BJ (cell line): Measurements from ENCODE around the gene HPN. TPM values are rescaled to one million over a fixed set of nuclear protein-coding genes. Genes with fewer than 3 reads are reported as not detected.

Experiments
- CTCF ChIA-PET: fragments of 350-600 bp; formaldehyde crosslinking; extraction: SDS; loops from one replicate; lab custom pipeline; 2021; ENCODE audit warnings: antibody characterized with exemption, inconsistent platforms; lab: Yijun Ruan, JAX
- POLR2A ChIA-PET: fragments of 300-600 bp; sonication (Branson Sonifier 250); formaldehyde crosslinking; extraction: SDS; loops from one replicate; lab custom pipeline; 2021; ENCODE audit warnings: antibody characterized with exemption; lab: Charles Lee
- DNase-seq: peaks from one replicate; pipeline ENCODE4 v3.0.0-alpha.2; 2011; ENCODE audit warnings: low read depth
- H3K27me3 ChIP-seq: 2 replicates; pipeline ENCODE4 v1.6.0; 2011; ENCODE audit warnings: low read length; ENCODE audit not compliant: control insufficient read depth, insufficient read depth
- H3K36me3 ChIP-seq: 2 replicates; pipeline ENCODE4 v1.5.1; 2011; ENCODE audit warnings: low read length; ENCODE audit not compliant: control insufficient read depth, insufficient read depth
- H3K4me3 ChIP-seq: 2 replicates; pipeline ENCODE4 v1.5.1; 2011; ENCODE audit warnings: low read depth, mild to moderate bottlenecking, control low read depth, low read length
- CTCF ChIP-seq: IDR thresholded peaks from 2 replicates; pipeline ENCODE4 v1.5.1; 2011; ENCODE audit warnings: low read depth, mild to moderate bottlenecking, control low read depth, inconsistent platforms, low read length, moderate library complexity; ENCODE audit not compliant: insufficient read depth
- polyA plus RNA-seq: library from polyadenylated mRNA; depleted of rRNA; stranded (reverse); fragments of >200 nt; gene quantifications from 2 replicates; pipeline ENCODE4 v1.2.3, GENCODE V29; 2011

Gene HPN
- polyA plus RNA-seq, 1 experiment: not detected

- no peak for DNase-seq
- POLR2A ChIA-PET: no interaction called here
- H3K36me3 ChIP-seq: no peaks in the 10 kb centered on the region
- no peak for TF ChIP-seq CTCF
- no peak overlapping the region for H3K4me3 ChIP-seq
- peaks cover 8% of the 10 kb centered on the region for H3K27me3 ChIP-seq
- CTCF ChIA-PET: interaction anchor here (0.7 to 4.4 kb wide), 3 partner anchors 8 to 441 kb away, joined by 5 to 36 read pairs (median 6); no protein-coding TSS in a partner anchor
These were observed 11.2 kb downstream of the HPN start for GRCh38 chr19:35052599-35053190.

- ChIA-PET CTCF (interaction anchor here (1.2 to 4.4 kb wide), 3 partner anchors 9 to 13 kb away, joined by 3 to 36 read pairs (median 6); no protein-coding TSS in a partner anchor), POLR2A (no interaction called here)
- TF ChIP-seq CTCF: no peak
- peaks cover 8% of the 10 kb centered on the region for H3K27me3 ChIP-seq
- H3K36me3 ChIP-seq: no peaks in the 10 kb centered on the region
- H3K4me3 ChIP-seq: no peak overlapping the region
- DNase-seq: no peak
These were observed 12.3 kb downstream of the HPN start for GRCh38 chr19:35053667-35054293.

GRCh38 chr19:35054626-35055025, 13.1 kb downstream of the HPN start:
- POLR2A ChIA-PET: no interaction called here
- no peaks in the 10 kb centered on the region for H3K36me3 ChIP-seq
- no peak overlapping the region for H3K4me3 ChIP-seq
- peaks cover 8% of the 10 kb centered on the region for H3K27me3 ChIP-seq
- DNase-seq: no peak
- no peak for TF ChIP-seq CTCF
- CTCF ChIA-PET: interaction anchor here (1.0 to 4.4 kb wide), 4 partner anchors 10 to 37 kb away, joined by 3 to 36 read pairs (median 4); no protein-coding TSS in a partner anchor

DNA sequence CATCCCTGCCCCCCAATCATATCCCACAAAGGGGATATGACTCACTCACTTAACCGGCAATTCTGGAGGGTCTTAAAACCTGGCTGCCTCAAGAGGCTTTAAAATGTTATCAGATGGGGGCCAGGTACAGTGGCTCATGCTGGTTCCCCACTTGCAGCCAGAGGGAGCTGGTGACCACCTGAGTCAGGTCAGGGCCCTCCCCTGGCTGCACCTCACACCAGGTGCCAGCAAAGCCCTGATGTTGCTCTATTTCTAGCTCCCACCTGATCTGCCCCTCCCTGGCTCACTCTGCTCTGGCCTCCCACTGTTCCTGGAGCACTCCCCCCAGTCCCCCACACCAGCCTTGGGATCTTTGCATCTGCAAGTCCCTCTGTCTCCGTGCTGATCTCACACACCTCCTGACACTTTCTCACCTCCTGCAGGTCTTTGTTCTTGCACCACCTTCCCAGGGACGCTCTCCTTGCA, 14.2 kb downstream of the HPN start:
- no peak for TF ChIP-seq CTCF
- peaks cover 8% of the 10 kb centered on the region for H3K27me3 ChIP-seq
- no peak overlapping the region for H3K4me3 ChIP-seq
- POLR2A ChIA-PET: no interaction called here
- DNase-seq: no peak
- CTCF ChIA-PET: interaction anchor here (1.4 to 4.4 kb wide), 2 partner anchors 9 to 11 kb away, joined by 3 to 36 read pairs; no protein-coding TSS in a partner anchor
- H3K36me3 ChIP-seq: no peaks in the 10 kb centered on the region

- Histone ChIP-seq H3K36me3 (no peaks in the 10 kb centered on the region), H3K27me3 (peaks cover 8% of the 10 kb centered on the region), H3K4me3 (no peak overlapping the region)
- POLR2A ChIA-PET: no interaction called here
- CTCF ChIA-PET: interaction anchor here (0.7 to 4.4 kb wide), 3 partner anchors 10 to 634 kb away, joined by 4 to 36 read pairs (median 5); no protein-coding TSS in a partner anchor
- no peak for TF ChIP-seq CTCF
- DNase-seq: no peak
These were observed 15.1 kb downstream of the HPN start for GRCh38 chr19:35056513-35057063.
